Neuronal stem cell (in vitro differentiated cells): ENCODE results near the gene WDFY1.
"Not testable (repeated sequence)": the region's sequence is repeated elsewhere in the genome, so short reads cannot be mapped to it uniquely, and the experiment has no call there.

ENCODE experiments used
- DNase-seq: peaks from one replicate; pipeline ENCODE4 v3.0.0-alpha.2; 2013; ENCODE audit warnings: low spot score
- H2AFZ ChIP-seq: one replicate; pipeline ENCODE4 v1.6.1; 2013; ENCODE audit warnings: mild to moderate bottlenecking, low read length, inconsistent platforms
- H2AK5ac ChIP-seq: 2 replicates; pipeline ENCODE4 v1.6.1; 2013; ENCODE audit warnings: low read depth, mild to moderate bottlenecking, inconsistent platforms, low read length, moderate library complexity, mixed read lengths
- H2BK120ac ChIP-seq: 2 replicates; pipeline ENCODE4 v1.6.1; 2013; ENCODE audit warnings: low read depth, mild to moderate bottlenecking, inconsistent platforms, low read length, moderate library complexity, mixed read lengths
- H2BK12ac ChIP-seq: one replicate; pipeline ENCODE4 v1.6.1; 2013; ENCODE audit warnings: low read length, inconsistent platforms
- H2BK15ac ChIP-seq: 2 replicates; pipeline ENCODE4 v1.6.1; 2013; ENCODE audit warnings: mild to moderate bottlenecking, low read length, inconsistent platforms, mixed read lengths
- H2BK5ac ChIP-seq: one replicate; pipeline ENCODE4 v1.6.1; 2013; ENCODE audit warnings: inconsistent platforms, mild to moderate bottlenecking, low read length, moderate library complexity
- H3K14ac ChIP-seq: one replicate; pipeline ENCODE4 v1.6.1; 2013; ENCODE audit warnings: low read length, inconsistent platforms
- H3K18ac ChIP-seq: 2 replicates; pipeline ENCODE4 v1.6.1; 2013; ENCODE audit warnings: low read length, inconsistent platforms
- H3K23ac ChIP-seq: 2 replicates; pipeline ENCODE4 v1.6.1; 2013; ENCODE audit warnings: low read depth, mild to moderate bottlenecking, mixed read lengths, low read length, inconsistent platforms; ENCODE audit not compliant: poor library complexity
- H3K27ac ChIP-seq: replicated peaks from 3 replicates; pipeline ENCODE4 v1.5.1; 2013; ENCODE audit warnings: low read length, inconsistent platforms
- H3K27me3 ChIP-seq, 3 experiments: 2 replicates each; pipeline ENCODE4 v1.6.1; 2013; ENCODE audit warnings: low read length in 3 of 3, mild to moderate bottlenecking in 2 of 3, inconsistent platforms in 1 of 3, low read depth in 1 of 3, mixed read lengths in 1 of 3, moderate library complexity in 1 of 3; ENCODE audit not compliant: control insufficient read depth in 3 of 3, insufficient read depth in 3 of 3
- H3K36me3 ChIP-seq, 2 donors: replicated peaks in 1 of 2; 2 replicates each; pipeline ENCODE4 v1.6.1; 2013; ENCODE audit warnings: low read length in 2 of 2; ENCODE audit not compliant: control insufficient read depth in 2 of 2, insufficient read depth in 2 of 2
- H3K4ac ChIP-seq: 2 replicates; pipeline ENCODE4 v1.6.1; 2013; ENCODE audit warnings: inconsistent platforms, mild to moderate bottlenecking, low read length, moderate library complexity
- H3K4me1 ChIP-seq, 2 donors: 1 replicate in 1 of 2; 2 replicates in 1 of 2; pipeline ENCODE4 v1.6.1; 2013; ENCODE audit warnings: low read length in 2 of 2, low read depth in 1 of 2; ENCODE audit not compliant: control insufficient read depth in 2 of 2, insufficient read depth in 1 of 2
- H3K4me2 ChIP-seq: one replicate; pipeline ENCODE4 v1.6.1; 2013; ENCODE audit warnings: mild to moderate bottlenecking, low read length, inconsistent platforms; ENCODE audit not compliant: insufficient read depth, poor library complexity, severe bottlenecking
- H3K4me3 ChIP-seq, 2 donors: 2 replicates each; pipeline ENCODE4 v1.5.1; 2013; ENCODE audit warnings: low read length in 2 of 2, mild to moderate bottlenecking in 2 of 2, inconsistent platforms in 1 of 2, moderate library complexity in 1 of 2
- H3K79me1 ChIP-seq: one replicate; pipeline ENCODE4 v1.6.1; 2013; ENCODE audit warnings: low read depth, mild to moderate bottlenecking, inconsistent platforms, low read length, moderate library complexity
- H3K9ac ChIP-seq: one replicate; pipeline ENCODE4 v1.6.1; 2013; ENCODE audit warnings: mild to moderate bottlenecking, low read depth, low read length, inconsistent platforms; ENCODE audit not compliant: poor library complexity
- H3K9me3 ChIP-seq, 2 donors: replicated peaks in 1 of 2; 2 replicates each; pipeline versions ENCODE3 to v1.6.1; 2013; ENCODE audit warnings: low read length in 2 of 2, mild to moderate bottlenecking in 2 of 2, inconsistent platforms in 1 of 2, low read depth in 1 of 2, mixed read lengths in 1 of 2, moderate library complexity in 1 of 2; ENCODE audit not compliant: control insufficient read depth in 2 of 2, insufficient read depth in 1 of 2
- H4K8ac ChIP-seq: one replicate; pipeline ENCODE4 v1.6.1; 2013; ENCODE audit warnings: low read depth, mild to moderate bottlenecking, inconsistent platforms, low read length, moderate library complexity
- H4K91ac ChIP-seq: one replicate; pipeline ENCODE4 v1.6.1; 2013; ENCODE audit warnings: low read length, low read depth, mild to moderate bottlenecking, inconsistent platforms; ENCODE audit not compliant: poor library complexity
- WGBS, 2 donors: extraction: QIAGEN DNeasy Blood & Tissue Kit; methylation state at CpG; one replicate each; pipeline ENCODE4 v1.1.7; 2013; ENCODE audit warnings: missing lambda C conversion rate in 2 of 2, mixed read lengths in 1 of 2; ENCODE audit not compliant: insufficient read length in 2 of 2, insufficient replicate concordance in 1 of 2; ENCODE audit errors: extremely low coverage in 2 of 2; 5-methylcytosine and 5-hydroxymethylcytosine counted together

The WDFY1 gene

DNA sequence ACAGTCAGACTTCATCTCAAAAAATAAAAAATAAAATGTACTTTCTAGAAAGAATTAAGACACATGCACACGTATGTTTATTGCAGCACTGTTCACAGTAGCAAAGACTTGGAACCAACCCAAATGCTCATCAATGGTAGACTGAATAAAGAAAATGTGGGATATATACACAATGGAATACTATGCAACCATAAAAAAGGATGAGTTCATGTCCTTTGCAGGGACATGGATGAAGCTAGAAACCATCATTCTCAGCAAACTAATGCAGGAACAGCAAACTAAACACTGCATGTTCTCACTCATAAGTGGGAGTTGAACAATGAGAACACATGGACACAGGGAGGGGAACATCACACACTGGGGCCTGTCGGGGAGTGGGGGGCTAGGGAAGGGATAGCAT is 72.4 kb downstream of the WDFY1 start:
- H3K9me3 ChIP-seq, H2BK120ac ChIP-seq, H4K8ac ChIP-seq, H3K4me1 ChIP-seq, H3K4ac ChIP-seq, H2AK5ac ChIP-seq, H3K27ac ChIP-seq, H3K9ac ChIP-seq, H4K91ac ChIP-seq, H3K4me3 ChIP-seq, H3K79me1 ChIP-seq, H2AFZ ChIP-seq, H3K27me3 ChIP-seq, H2BK5ac ChIP-seq, H3K4me2 ChIP-seq, H3K18ac ChIP-seq, H2BK15ac ChIP-seq, H3K14ac ChIP-seq, DNase-seq, H2BK12ac ChIP-seq, H3K23ac ChIP-seq: not testable (repeated sequence)
- H3K36me3 ChIP-seq = peaks cover 10 to 57% of the 10 kb centered on the region in 2 donors
- WGBS, 2 donors = no CpG with 5 or more reads among the region's 2 CpGs

DNA sequence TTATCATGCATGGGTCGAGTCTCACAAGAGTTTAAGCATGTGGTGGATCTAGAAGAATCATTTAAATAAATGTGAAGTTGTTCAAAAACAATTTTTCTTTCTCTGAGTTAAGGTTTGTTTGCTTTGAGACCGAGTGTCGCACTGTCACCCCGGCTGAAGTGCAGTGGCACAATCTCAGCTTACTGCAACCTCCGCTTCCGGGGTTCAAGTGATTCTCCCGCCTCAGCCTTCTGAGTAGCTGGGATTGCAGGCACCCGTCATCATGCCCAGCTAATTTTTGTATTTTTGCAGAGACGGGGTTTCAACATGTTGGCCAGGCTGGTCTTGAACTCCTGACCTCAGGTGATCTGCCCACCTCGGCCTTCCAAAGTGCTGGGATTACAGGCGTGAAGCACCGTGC is 73.5 kb downstream of the WDFY1 start:
- DNase-seq, H3K4ac ChIP-seq, H3K4me1 ChIP-seq, H2BK12ac ChIP-seq, H3K18ac ChIP-seq, H3K9ac ChIP-seq, H3K27ac ChIP-seq, H4K91ac ChIP-seq, H2AFZ ChIP-seq, H3K27me3 ChIP-seq, H2BK15ac ChIP-seq, H2BK120ac ChIP-seq, H3K14ac ChIP-seq, H2BK5ac ChIP-seq, H3K9me3 ChIP-seq, H3K4me3 ChIP-seq, H3K79me1 ChIP-seq, H3K4me2 ChIP-seq, H2AK5ac ChIP-seq, H3K23ac ChIP-seq, H4K8ac ChIP-seq: not testable (repeated sequence)
- no CpG with 5 or more reads among the region's 12 CpGs for WGBS, 2 donors
- H3K36me3 ChIP-seq = peaks cover 8 to 46% of the 10 kb centered on the region in 2 donors

DNA sequence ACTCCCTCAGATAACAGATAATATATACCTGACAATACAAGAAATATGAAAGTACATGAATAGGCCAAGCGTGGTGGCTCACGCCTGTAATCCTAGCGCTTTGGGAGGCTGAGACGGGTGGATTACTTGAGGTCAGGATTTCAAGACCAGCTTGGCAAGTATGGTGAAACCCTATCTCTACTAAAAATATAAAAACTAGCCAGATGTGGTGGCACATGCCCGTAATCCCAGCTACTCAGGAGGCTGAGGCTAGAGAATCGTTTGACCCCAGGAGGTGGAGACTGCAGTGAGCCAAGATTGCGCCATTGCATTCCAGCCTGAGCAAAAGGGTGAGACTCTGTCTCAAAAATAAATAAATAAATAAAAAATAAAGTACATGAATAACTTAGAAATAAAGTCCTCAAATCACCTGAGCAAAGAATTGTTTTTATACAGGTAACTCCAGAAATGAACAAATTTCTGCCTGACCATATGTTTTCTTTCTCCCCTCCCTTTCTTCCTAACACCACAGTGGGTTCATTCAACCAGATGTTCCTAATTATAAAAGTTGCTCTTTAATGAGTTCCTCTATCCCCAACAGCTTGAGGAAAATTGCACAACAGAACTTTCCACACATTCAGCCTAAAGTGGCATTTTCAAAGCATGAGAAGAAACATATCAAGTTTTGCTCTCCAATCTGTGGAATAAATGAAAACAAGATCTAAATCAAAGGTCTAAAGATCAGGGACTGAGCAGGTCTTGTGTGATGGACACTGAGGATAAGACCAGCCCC is 74.1 kb downstream of the WDFY1 start:
- DNase-seq = no peak
- Histone ChIP-seq H3K18ac (no peak overlapping the region), H2AFZ (no peak overlapping the region), H3K23ac (no peak overlapping the region), H4K8ac (no peak overlapping the region), H2BK15ac (no peak overlapping the region), H2BK12ac (no peak overlapping the region), H3K27me3 (no peaks in the 10 kb centered on the region), H3K36me3 (peaks cover 8 to 40% of the 10 kb centered on the region in 2 donors), H2AK5ac (no peak overlapping the region), H3K4ac (no peak overlapping the region), H3K9me3 (peaks cover 0 to 2% of the 10 kb centered on the region in 2 donors), H3K79me1 (no peaks in the 10 kb centered on the region), H3K9ac (no peak overlapping the region), H2BK5ac (no peak overlapping the region), H3K27ac (no peak overlapping the region), H3K14ac (no peak overlapping the region), H3K4me3 (no peak overlapping the region), H2BK120ac (no peak overlapping the region), H4K91ac (no peak overlapping the region), H3K4me2 (no peak overlapping the region), H3K4me1 (peaks cover 0 to 1% of the 10 kb centered on the region in 2 donors)
- no CpG with 5 or more reads among the region's 7 CpGs for WGBS, 2 donors

DNA sequence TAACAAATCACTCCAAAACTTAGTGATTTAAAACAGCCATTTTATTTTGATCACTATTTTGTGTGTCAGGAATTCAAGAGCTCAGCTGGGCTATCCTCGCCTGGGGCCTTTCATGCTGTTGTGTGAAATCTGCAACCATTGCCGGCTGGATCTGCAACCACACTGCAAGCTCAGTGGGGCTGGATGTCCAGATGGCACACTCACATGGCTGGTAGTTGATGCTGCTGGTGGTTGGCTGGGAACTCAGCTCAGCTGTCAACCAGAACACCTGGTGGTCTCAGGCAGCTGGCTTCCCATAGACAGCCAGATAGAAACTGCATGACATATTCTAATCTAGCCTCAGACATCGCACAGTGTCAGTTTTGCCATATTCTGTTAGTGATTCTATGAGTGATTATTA is 77.1 kb downstream of the WDFY1 start:
- Histone ChIP-seq H3K4me1 (peaks cover 0 to 1% of the 10 kb centered on the region in 2 donors), H3K9ac (peak overlapping the region; percentile 63), H3K18ac (peak overlapping the region; percentile 52), H3K27ac (no peak overlapping the region), H4K91ac (no peak overlapping the region), H3K9me3 (peaks cover 0 to 2% of the 10 kb centered on the region in 2 donors), H3K4ac (peak overlapping the region; percentile 28), H3K27me3 (no peaks in the 10 kb centered on the region), H3K23ac (no peak overlapping the region), H3K4me3 (no peak overlapping the region), H3K4me2 (no peak overlapping the region), H2AFZ (no peak overlapping the region), H2BK120ac (no peak overlapping the region), H4K8ac (no peak overlapping the region), H2BK12ac (no peak overlapping the region), H3K79me1 (no peaks in the 10 kb centered on the region), H2BK15ac (no peak overlapping the region), H3K36me3 (peaks cover 0 to 16% of the 10 kb centered on the region in 2 donors), H2BK5ac (no peak overlapping the region), H2AK5ac (no peak overlapping the region), H3K14ac (no peak overlapping the region)
- WGBS, 2 donors = no CpG with 5 or more reads among the region's 3 CpGs
- no peak for DNase-seq
